ENCODE data around the gene UBXN11. TPM values are rescaled to one million over a fixed set of nuclear protein-coding genes. Genes with fewer than 3 reads are reported as not detected.
"Not testable (repeated sequence)": the region's sequence is repeated elsewhere in the genome, so short reads cannot be mapped to it uniquely, and the experiment has no call there.

UBXN11 gene
- total RNA-seq, 1 donor from 2014 or later: 4.5 TPM

GRCh38 chr1:26307363-26307781, 936 bp upstream of the UBXN11 start:
- DNase-seq (ENCODE audit: low read depth): no peak

DNA sequence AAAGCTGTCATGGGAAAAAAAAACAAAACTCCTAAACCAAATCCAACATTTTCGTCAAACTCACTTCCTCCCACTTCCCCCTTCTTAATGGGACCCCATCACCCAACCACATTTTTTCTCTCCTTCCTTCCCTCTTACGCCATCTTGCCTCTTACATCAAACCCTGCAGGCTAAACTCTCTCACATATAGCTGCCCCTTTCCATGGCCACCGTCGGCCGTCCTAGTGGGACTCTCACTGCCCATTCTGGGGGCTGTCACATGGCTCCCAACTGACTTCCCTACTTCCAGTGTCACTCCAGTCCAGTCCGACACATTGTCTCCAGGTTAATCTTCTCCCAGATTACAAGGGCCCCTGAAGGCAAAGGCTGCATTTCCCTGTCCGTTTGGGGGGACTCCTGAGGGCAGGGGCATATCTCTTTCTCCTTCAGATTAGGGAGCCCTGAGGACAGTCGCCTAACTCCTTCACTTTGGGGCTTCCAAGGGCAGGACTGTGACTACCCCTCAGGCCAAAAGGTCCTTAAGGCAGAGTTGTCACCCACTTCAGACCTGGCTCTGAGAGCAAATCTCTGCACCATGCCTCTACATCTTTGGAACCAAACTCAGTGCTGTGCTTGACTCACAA, 658 bp downstream of the UBXN11 start:
- no peak for DNase-seq (ENCODE audit: low read depth)

- DNase-seq (ENCODE audit: low read depth): peak; percentile 77
These were observed 3.6 kb downstream of the UBXN11 start for GRCh38 chr1:26302733-26303405.

DNA sequence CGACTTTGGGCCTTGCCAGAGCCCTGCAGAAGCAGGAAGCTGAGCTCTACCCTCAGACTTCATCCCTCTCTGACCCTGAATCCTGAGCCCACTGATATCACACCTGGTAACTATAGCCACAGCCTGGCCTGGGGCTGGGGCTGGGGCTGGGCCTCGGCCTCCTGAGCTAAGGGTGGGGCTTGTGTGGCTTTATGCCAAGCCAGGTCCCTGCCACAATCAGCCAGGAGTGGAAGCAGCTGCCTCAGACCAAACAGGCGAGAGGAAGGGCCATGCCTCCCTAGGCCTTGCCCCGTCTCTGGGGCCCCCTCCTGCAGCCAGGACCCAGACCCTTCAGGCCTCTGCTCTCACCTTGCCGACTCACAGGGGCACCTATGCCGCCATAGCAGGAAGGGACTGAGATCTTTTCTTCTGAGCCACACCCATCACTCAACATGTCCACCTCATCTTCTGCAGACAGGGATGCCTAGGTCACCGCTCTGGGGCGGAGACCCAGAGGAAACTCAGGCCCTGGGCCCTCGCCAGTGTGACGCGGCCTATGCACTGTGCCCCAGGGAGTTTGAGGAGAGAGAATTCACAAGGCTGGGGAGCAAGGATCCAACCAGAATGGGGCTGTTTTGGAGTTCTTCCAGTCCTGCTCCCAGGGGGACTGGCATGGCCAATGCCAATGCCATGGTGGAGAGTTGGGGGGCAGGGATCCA, 5.7 kb downstream of the UBXN11 start:
- no peak for DNase-seq (ENCODE audit: low read depth)

GRCh38 chr1:26297791-26298124, 8.7 kb downstream of the UBXN11 start:
- no peak for DNase-seq (ENCODE audit: low read depth)

DNA sequence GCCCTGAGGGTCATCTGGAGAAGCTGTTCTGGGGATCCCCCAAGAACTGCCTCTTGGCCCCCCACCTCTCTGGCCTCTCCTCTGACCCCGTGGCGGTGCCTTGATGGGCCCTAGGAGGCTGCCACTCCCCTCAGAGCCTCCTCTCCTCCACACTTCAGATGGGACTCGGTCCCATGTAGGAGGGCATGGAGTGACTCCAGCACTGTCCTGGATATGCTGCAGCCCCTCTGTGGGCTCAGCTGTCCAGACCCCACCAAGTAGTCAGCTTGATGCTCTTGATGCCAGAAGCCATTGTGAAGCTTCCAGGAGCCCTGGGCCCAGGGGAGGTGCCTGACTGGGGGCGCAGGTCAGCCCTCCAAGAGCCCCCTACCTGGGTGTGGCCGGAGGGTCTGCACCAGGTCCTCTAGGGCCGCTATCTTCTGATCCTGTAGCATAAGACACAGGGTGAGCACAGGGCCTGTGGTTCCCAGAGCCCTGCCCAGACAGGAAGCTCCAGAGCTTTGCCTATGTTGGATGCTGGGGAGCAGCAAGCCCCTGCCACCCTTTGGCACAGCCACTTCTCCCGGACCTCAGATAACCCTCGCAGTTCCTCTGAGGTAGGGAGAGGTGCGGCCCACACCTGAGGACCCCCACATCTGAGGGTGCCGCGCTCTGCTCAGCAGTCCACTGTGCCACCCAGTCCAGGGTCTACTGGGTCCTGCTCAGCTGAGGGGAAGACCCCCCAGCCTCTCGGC, 9.2 kb downstream of the UBXN11 start:
- no peak for DNase-seq (ENCODE audit: low read depth)

DNA sequence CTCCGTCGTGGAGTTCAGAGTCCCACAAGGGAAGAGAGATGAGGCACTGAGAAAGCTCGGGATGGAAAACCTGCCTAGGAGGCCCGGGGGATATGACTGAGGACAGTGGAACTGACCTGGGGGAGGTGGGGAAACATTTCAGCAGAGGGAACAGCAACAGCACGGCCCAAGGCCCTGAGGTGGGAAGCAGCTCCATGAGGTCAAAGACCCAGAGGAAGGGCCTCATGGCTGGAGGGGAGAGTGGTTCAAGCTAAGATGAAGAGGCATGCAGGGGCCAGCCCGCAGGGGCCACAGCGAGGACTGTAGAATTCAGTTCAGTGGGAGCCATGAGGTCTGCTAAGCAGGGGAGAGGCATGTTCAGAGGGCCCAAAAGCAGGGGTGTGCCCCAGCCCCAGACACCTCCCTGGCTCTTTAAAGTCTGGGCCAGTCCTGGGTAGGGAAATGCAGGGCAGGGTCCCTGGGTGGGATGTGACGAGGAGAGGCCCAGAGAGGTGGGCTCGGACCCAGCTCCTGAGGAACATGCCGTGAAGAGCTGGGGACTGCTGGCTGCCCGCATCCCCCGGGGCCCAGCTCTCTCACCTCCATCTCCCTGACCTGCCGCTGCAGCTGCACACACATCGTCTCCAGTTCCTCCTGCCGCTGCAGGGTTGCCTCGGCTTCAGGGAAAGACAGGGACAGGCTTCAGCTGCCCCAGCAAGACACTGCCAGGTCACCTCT, 9.9 kb downstream of the UBXN11 start:
- DNase-seq (ENCODE audit: low read depth): no peak

DNA sequence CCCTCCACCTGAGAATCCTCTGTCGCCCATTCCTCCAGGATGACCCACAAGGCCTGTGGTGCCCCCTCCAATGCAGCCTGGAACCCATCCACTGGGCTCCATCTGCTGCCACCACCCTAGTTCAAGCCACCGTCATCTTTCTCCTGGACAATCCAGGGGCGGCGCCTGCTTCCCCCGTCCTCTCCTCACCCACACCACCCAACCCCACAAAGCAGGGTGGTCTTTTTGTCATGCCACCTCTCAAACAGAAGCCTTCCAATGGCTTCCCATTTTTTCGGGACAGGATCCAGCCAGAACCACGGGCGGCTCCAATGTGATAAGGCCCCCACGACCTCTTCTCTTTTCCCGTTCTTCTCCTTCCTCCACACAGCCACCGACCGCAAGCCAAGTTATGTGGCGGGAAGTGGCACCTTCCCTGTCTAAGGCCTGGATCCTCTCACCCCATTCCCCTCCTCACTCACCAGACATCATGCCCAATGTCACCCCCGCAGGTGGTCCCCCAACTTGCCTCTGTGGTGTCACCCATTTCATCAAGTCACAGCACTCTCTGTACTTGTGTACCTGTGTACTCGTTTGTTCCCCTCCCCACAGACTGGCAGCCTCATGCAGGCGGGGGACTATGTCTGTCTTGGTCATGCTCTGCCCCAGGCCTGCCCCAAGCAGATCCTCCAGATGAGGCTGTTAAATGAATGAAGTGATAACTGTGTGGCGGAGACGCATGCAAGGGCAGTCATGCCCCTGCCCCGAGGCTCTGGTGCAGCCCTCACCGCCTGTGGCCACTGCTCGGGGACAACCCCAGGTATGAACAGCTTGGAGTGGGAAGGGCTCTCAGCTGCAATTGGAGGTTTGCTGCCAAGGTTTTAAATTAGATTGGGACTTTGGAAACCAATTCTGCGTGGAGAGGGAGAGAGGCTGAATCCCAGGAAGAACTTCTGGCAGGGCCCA, 11.0 kb downstream of the UBXN11 start:
- no peak for DNase-seq (ENCODE audit: low read depth)

GRCh38 chr1:26293911-26294463, 12.4 kb downstream of the UBXN11 start:
- DNase-seq (ENCODE audit: low read depth): no peak

GRCh38 chr1:26292735-26293134, 13.7 kb downstream of the UBXN11 start:
- DNase-seq (ENCODE audit: low read depth): not testable (repeated sequence)

DNA sequence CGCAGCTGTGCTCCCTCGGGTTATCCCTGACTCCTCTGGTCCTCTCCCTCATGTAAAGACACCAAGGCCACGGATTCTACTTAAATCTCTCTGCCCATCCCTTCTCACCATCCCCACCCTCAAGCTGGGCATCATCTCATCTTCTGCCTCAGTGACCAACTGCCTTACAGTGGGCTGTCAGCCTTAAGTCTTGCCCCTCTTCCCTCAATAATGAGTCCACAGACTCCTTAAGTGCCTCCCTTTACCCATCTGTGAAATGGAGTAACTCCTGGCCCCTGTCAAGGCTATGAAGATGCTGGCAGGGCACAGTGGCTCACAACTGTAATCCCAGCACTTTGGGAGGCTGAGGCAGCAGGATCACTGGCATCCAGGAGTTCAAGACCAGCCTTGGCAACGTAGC, 14.5 kb downstream of the UBXN11 start:
- DNase-seq (ENCODE audit: low read depth): no peak

DNA sequence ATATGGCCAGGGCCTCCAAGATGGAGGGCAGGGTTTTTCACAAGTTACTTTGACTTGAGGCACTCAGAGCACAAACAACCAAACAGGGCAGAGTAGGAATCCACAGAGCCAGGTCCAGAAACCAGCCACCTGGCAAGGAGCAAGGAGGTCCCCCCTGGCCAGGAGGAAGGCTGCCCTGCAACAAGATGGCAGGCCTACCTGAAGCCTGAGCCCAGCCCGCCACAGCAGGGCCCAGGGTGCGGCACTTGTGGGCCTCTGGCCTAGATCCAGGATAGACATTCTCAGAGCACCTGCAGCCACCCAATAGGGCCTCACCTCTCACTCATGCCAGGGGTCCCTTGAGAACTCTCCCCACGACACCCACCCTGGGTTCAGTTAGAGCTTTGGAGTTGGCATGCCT, 15.0 kb downstream of the UBXN11 start:
- no peak for DNase-seq (ENCODE audit: low read depth)

GRCh38 chr1:26290882-26291261, 15.6 kb downstream of the UBXN11 start:
- DNase-seq (ENCODE audit: low read depth): peak; percentile 2

GRCh38 chr1:26290122-26290881, 16.1 kb downstream of the UBXN11 start:
- no peak for DNase-seq (ENCODE audit: low read depth)

GRCh38 chr1:26289158-26290059, 17.0 kb downstream of the UBXN11 start:
- no peak for DNase-seq (ENCODE audit: low read depth)

DNA sequence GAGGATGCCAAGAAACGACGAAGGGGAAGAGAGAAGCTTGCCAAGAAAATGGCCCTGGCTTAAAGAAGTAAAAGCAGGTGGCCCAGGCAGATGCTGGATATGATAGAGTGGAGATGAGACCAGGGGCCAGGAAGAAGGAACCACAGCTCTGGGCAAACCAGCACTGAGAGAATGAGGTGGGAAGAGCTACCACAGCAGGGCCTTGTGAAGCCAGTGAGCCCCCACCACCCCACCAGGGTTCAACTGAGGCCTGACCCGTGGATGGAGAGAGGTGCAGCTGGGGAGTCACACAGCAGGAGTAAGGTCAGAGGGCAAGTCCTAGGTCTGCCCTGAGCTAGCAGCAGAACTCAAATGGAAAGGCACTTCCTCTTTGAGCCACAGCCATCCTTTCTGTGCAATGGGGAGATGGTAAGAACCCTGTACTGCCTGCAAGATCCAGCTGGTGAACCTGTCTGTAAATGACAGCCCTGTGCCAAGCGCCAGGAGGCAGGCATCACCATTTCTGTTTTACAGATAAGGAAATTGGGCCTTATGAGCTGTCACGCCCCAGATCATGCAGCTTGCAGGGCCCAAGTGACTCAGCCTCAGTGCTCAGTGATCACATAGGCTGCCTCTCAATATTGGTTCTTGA, 18.0 kb downstream of the UBXN11 start:
- peak; percentile 17 for DNase-seq (ENCODE audit: low read depth)

GRCh38 chr1:26287811-26288210, 18.6 kb downstream of the UBXN11 start:
- no peak for DNase-seq (ENCODE audit: low read depth)
